ENCODE data around the gene TGFBI.

The TGFBI gene

DNA sequence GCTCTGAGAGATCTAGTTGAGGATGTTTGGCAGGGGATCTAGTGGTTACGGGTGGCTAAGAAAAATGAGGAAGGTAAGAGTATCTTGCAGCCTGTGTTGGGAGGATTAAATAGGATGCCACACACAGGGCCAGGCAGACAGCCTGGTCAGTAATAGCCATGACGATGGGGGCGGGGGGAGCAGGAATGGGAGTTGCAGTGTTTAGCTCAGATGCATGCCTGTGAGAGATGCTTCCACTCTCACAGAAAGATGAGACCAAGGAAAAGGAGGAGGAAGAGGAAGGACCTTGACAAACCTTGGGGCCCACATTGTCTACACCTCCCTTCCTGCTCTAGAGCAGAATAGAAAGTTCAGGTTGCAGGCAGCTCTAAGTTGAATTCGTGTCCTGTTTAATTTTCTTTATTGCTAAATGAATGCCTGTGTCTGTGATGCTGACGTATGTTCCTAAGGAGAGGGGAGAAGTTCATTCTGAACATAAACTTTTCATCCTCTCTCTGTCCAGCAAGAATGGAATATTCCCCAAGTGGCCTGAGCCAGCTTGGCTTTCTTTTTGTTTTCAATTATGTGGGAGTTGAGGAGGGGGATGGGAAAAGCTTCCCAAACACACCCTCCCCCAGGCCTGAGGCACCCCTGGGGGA is 28.7 kb downstream of the TGFBI start:
- H3K4me3 ChIP-seq: no peak overlapping the region
- H3K27ac ChIP-seq: peak overlapping the region in 5 of 21 experiments; percentile 1 to 77 (median 17)

DNA sequence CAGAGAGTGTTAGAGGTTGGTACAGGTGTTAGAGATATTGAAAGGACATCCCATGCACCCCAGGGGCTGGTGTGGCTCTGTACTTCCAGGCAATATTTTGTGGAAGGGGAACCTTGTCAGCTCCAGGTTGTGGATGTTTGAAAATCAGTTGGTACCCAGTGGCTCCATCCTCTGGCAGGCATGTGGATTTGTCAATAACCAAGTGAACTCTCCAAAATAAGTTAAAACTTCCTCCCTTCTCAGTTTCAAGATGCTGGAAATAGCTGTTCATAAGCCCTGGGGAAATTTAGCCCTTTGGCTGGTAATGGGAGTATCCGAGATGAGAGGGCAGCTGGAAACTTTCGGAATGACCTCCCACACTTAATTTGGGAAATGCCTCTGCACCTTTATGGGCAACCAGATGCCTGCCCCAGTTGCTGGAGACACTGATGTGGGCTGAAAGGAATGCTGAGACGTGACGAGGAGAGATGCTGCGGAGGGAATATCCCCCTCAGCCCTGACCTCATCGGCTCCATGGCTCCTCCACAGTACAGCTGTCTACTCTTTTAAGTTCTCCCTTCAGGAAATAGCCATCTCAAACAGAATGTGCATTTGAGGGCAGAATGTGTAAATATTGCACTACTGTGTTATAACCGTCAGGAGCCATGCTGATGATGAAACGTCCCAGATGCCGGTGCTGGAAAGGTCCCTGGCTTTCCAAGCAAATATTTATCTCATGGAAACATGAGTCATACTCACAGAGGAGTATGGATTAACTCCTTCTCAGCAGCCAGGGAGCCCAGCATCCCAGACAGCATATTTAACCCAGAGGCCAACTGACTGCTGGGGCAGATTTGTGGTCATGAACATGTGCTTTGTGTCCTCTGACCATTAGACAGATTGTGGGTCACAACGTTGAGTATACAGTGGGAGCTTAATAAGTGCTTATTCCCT is 29.5 kb downstream of the TGFBI start:
- no peak overlapping the region for H3K4me3 ChIP-seq
- peak overlapping the region in 8 of 21 experiments; percentile 11 to 77 (median 18) for H3K27ac ChIP-seq

DNA sequence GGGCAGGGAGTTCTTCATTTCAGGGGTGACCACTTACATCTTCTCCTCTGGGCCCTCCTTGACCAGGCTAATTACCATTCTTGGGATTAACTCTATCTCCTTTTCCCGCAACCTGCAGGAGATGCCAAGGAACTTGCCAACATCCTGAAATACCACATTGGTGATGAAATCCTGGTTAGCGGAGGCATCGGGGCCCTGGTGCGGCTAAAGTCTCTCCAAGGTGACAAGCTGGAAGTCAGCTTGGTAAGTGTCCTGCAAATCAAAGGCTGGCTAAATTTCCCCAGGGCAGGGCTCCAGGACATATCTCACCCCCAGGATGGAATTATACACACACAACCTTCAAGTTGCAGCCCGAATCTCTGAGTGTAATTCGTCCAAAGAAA is 30.2 kb downstream of the TGFBI start:
- Histone ChIP-seq H3K27ac (peak overlapping the region in 6 of 21 experiments; percentile 7 to 77 (median 22)), H3K4me3 (no peak overlapping the region)

GRCh38 chr5:136060963-136061362 is 32.2 kb downstream of the TGFBI start:
- Histone ChIP-seq H3K27ac (no peak overlapping the region), H3K4me3 (no peak overlapping the region)

DNA sequence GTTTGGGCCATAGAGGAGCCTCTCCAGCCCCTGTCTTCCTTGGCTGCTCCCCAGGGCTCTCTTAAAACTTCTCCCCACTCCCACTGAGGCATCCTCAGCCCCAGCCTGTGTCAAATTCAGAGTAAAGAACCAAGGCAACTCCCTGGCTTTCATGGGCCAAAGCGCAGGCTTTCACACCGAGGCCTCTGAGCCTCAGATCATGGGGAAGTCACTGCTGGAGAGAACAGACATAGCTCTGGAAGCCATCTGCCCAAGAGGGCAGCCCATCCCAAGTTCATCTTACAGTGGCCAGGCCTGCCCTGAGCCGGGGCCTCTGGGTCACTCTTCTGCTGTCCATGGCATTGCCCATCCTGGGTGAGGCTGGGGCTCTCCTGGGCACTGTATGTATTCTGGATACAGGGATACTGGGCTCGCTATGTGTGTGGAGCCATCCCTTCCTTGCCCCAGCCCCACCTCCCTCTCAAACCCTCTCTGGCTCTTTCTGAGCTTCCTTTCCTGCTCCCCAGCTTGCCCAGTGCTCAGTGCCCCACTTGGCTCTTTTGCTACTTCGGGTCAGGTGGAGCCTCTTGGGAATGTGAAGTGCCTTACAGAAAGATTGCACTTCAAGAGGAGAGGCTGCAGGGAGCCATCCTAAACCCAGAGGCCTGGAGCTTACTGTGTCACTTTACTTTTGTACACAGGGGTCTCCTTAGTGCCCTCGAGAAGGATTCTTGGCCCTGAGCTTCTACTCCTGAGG is 33.0 kb downstream of the TGFBI start:
- H3K4me3 ChIP-seq: no peak overlapping the region
- H3K27ac ChIP-seq: peak overlapping the region in 1 of 21 experiments; percentile 45

GRCh38 chr5:136062366-136063274 is 33.8 kb downstream of the TGFBI start:
- no peak overlapping the region for H3K4me3 ChIP-seq
- no peak overlapping the region for H3K27ac ChIP-seq

DNA sequence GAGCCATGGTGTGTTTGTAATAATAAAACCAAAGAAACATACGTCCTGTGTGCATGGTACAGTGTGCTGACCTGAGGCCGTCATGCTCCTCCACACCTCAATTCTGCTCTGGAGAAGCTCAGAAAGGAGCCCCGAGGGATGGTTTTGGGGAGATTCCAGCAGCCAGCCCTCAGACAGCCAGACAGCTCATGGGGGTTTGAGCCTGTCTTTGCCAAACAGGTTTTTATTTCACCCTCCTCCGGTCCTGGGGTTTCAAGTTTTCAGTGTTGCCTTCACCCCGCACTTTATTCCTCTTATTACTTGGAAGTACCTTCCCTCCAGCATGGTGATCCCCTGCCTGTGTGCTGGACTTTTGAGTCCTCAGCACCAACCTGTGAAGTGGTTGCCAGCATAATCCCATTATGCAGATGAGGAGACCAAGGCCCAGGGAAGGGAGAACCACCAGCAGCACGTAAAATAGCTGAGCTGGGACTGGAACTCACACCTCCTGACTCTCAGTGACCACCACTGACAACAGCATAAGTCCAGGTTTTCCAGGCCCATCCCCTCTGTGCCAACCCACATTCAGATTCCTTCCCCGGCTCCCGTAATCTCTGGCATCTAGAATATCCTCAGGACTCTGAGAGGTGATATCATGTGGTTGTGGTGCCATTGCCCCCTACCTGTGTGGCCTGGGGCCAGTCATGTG is 35.1 kb downstream of the TGFBI start:
- Histone ChIP-seq H3K4me3 (no peak overlapping the region), H3K27ac (no peak overlapping the region)

- Histone ChIP-seq H3K4me3 (no peak overlapping the region), H3K27ac (no peak overlapping the region)
These were observed 35.7 kb downstream of the TGFBI start for GRCh38 chr5:136064510-136064909.

GRCh38 chr5:136065588-136065987 is 36.8 kb downstream of the TGFBI start:
- no peak overlapping the region for H3K4me3 ChIP-seq
- H3K27ac ChIP-seq: peak overlapping the region in 5 of 21 experiments; percentile 7 to 62 (median 44)

DNA sequence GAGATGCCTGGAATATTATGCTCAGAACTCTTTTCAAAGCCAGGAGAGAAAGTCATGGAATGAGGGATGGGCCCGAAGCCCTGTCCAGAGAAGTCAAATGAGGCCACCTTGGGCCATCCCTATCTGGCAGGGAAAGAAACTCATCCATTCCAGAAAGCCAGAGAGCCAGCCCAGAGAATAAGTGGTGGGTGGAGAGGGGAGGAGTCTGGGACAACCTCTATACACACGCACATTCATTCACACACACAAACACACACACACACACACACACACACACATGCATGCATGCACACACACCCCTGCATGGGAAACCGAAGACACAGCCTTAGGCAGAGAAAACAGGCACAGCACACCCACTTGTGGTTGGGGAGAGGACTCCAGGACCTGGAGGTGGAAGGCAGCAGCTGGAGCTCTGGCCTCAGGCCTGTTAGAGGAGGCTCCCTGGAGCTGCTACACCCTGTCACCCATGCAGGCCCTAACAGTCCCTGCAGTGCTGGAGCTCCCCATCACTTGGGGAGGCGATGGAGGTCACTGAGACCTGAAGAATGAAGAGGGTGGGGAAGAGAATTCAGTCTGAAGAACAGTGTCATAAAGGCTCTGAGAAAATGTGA is 38.0 kb downstream of the TGFBI start:
- Histone ChIP-seq H3K4me3 (no peak overlapping the region), H3K27ac (peak overlapping the region in 1 of 21 experiments; percentile 27)

DNA sequence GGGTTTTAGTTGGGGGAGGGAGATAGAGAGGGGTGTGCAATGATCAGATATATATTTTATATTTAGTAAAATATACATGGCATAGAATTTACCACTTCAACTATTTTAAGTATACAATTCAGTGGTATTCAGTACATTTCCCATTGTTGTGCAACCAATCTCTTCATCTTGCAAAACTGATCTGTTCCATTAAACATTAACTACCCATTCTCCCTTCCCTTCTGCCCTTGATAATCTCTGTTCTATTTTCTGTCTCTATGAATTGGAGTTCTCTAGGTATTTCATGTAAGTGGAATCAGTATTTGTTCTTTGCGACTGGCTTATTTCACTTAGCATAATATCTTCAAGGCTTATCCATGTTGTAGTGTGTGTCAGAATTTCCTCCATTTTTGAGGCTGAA is 38.6 kb downstream of the TGFBI start:
- no peak overlapping the region for H3K27ac ChIP-seq
- H3K4me3 ChIP-seq: no peak overlapping the region

DNA sequence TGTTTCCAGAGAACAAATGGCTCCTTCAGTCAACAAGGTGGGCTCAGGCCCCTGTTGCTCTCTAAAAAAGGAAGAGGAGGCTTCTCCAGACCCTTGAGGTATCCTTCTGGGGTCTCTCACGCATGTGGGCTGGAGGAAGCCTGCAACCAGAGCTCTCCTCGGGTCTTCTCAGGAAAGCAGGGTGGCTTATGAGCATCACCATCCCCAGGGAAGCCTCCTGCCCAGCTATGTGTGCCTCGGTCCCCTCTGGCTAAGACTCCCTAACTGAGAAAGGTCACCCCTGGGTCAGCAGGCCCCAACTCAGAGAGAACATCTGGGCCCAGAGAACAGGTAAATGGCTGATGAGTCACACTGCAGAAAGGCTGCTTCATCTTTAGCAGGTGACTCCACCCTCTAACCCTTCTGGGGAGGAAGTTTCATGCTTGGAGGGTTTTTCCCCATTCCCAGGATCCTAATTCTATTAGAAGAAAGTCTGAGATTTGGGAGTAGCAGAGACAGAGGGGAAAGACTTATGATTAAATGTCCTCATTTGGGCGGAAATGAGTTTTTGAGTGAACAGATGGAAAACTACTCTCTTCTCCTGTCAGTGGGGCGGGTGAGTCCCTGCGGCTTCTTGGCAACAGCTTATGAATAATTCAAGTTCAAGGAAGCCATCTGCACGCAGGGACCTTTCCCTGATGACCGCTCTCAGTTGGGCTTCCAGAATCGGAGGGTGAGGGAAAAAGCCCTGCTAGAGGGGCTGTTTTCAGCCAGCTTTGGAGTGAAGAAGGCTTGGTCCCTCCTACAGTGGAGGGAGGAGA is 41.9 kb downstream of the TGFBI start:
- H3K27ac ChIP-seq: no peak overlapping the region
- H3K4me3 ChIP-seq: no peak overlapping the region

GRCh38 chr5:136073714-136074529 is 45.1 kb downstream of the TGFBI start:
- no peak overlapping the region for H3K4me3 ChIP-seq
- H3K27ac ChIP-seq: peak overlapping the region in 1 of 21 experiments; percentile 1

DNA sequence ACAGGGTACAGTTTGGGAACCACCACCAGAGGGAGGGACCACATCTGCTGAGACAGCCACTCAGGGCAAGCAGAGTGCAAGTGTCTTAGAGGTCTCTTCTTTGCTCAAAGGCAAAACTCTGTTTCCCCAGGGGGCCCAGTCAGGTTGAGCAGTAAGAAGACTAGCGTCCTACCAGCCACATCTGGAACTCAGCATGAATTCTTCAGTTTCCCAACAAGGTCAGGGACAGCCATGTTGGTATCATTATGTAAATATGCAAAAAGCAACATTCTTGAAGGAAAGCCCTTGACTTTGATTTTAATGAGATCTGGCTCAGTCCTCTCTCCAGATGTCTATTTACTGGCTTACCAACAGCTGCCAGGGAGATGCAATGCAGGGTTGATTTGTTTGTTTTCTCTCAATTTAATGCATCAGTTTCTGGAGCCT is 46.7 kb downstream of the TGFBI start:
- Histone ChIP-seq H3K4me3 (no peak overlapping the region), H3K27ac (no peak overlapping the region)

DNA sequence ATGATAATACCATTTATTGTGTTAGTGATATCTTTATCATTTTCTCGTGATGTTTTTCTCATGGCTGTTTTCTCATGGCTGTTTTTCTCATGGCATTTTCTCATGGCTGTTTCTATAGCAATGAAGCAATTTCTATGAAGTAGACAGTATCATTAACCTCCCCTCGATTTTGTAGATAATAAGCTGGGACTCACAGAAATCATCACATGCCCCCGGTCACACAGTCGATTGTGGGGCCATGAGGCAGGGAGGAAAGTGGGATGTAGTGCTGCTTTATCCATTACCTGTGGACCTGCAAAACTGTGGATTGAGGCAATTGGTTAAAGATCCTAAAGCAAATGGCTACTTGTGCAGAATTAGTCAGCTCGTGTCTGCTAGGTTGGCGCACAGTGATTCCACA is 47.3 kb downstream of the TGFBI start:
- Histone ChIP-seq H3K4me3 (no peak overlapping the region), H3K27ac (no peak overlapping the region)

DNA sequence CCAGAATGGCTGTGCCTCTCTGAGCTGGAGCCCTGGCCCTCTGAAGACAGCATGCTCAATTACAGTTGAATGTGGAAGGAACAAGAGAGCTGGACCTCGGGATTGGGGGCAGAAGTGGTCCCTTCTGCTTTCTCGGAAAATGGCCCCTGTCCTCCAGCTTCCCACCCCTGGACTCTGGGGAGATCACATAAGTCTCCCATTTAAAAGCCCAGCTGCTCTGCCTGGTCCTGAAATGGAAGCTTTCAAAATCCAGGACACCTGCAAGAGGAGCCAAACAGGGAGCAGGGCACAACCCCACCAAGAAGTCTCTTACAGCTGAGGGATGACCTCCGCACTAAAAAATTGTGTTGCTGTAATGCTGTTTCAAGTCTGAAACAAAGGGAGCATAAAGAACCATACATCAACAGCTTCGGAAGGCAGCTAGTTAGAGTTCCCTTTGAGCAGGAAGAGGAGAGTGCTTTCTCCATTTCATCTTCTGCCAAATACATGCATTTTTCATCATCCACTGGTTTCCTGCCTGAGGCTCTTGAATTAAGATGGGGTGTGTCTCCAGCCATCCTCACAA is 48.2 kb downstream of the TGFBI start:
- no peak overlapping the region for H3K4me3 ChIP-seq

More for the DNA sequence above, 48.2 kb downstream of the TGFBI start:
- H3K27ac ChIP-seq: no peak overlapping the region

Measured in skin epidermis (tissue), 12 donors.